ENCODE measurements around the gene ING3.

DNA sequence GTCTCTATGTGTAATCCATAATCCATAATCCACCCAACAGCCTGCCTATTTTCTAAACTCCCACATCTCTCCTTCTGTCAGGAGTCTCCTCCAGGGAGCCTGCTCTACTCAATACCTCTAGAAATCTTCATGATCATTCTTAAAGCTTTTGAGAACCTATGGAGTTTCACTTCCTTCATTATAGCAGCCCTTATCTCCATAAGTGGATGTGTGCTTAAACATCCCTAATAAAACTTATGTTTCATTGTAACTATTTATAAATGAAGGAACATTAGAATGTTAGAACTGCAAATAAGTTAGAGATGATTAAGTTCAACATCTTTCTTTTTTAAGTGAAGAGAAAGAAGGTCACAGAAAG, 46.4 kb downstream of the ING3 start:
- TF ChIP-seq, protein P1, sequence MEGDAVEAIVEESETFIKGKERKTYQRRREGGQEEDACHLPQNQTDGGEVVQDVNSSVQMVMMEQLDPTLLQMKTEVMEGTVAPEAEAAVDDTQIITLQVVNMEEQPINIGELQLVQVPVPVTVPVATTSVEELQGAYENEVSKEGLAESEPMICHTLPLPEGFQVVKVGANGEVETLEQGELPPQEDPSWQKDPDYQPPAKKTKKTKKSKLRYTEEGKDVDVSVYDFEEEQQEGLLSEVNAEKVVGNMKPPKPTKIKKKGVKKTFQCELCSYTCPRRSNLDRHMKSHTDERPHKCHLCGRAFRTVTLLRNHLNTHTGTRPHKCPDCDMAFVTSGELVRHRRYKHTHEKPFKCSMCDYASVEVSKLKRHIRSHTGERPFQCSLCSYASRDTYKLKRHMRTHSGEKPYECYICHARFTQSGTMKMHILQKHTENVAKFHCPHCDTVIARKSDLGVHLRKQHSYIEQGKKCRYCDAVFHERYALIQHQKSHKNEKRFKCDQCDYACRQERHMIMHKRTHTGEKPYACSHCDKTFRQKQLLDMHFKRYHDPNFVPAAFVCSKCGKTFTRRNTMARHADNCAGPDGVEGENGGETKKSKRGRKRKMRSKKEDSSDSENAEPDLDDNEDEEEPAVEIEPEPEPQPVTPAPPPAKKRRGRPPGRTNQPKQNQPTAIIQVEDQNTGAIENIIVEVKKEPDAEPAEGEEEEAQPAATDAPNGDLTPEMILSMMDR (IDR thresholded peaks at IDR 0.05; ENCODE audit: low read depth, low read length): no peak
- TF ChIP-seq EZH2phosphoT487 (IDR thresholded peaks at IDR 0.05; ENCODE audit: low read depth): no peak

All from OCI-LY3 (cell line).